Endothelial cell of umbilical vein (primary cell): ENCODE measurements around the gene CNKSR3. TPM values are rescaled to one million over a fixed set of nuclear protein-coding genes. Genes with fewer than 3 reads are reported as not detected.

Experiments
- BruUV-seq: library from RNA; stranded (reverse); fragments of 400-500 nt; replicated peaks from 2 replicates; lab custom pipeline; 2021; lab: Mats Ljungman, UMichigan
- CTCF ChIA-PET: fragments of 300-600, 350-600 bp; sonication (Branson Sonifier 250); formaldehyde crosslinking; loops from one replicate; lab custom pipeline; 2021; ENCODE audit warnings: antibody characterized with exemption, inconsistent platforms; lab: Charles Lee
- POLR2A ChIA-PET: fragments of 300-600, 350-600 bp; sonication (Branson Sonifier 250); formaldehyde crosslinking; loops from one replicate; lab custom pipeline; 2021; ENCODE audit warnings: antibody characterized with exemption, inconsistent platforms; lab: Charles Lee
- DNase-seq: peaks from one replicate; pipeline ENCODE4 v3.0.0-alpha.2; 2011; ENCODE audit warnings: low read depth, low spot score
- FAIRE-seq: peaks from 2 replicates; lab custom pipeline; 2011; peaks lifted over from hg19 to GRCh38; lab: Jason Lieb, UNC
- H2AFZ ChIP-seq: 2 replicates; pipeline ENCODE4 v1.6.0; 2012; ENCODE audit warnings: low read depth, low read length, control low read depth, inconsistent platforms
- H3K27ac ChIP-seq: 2 replicates; pipeline ENCODE4 v1.5.1; 2011; ENCODE audit warnings: low read depth, mild to moderate bottlenecking, control low read depth, low read length, moderate library complexity; ENCODE audit not compliant: insufficient read depth
- H3K27me3 ChIP-seq, 2 experiments: 2 replicates each; pipeline versions ENCODE4 v1.6.0 to v1.6.1; 2011; ENCODE audit warnings: low read length in 2 of 2, mixed read lengths in 1 of 2; ENCODE audit not compliant: control insufficient read depth in 2 of 2, insufficient read depth in 2 of 2
- H3K36me3 ChIP-seq, 2 experiments: 2 replicates in 1 of 2; 3 replicates in 1 of 2; pipeline ENCODE4 v1.5.1; 2011; ENCODE audit warnings: low read length in 2 of 2, mild to moderate bottlenecking in 1 of 2, moderate library complexity in 1 of 2; ENCODE audit not compliant: control insufficient read depth in 2 of 2, insufficient read depth in 2 of 2; ENCODE audit errors: extremely low read depth in 1 of 2
- H3K4me1 ChIP-seq: 3 replicates; pipeline ENCODE4 v1.5.1; 2011; ENCODE audit warnings: mild to moderate bottlenecking, low read length; ENCODE audit not compliant: control insufficient read depth, insufficient read depth; ENCODE audit errors: extremely low read depth
- H3K4me2 ChIP-seq: 2 replicates; pipeline ENCODE4 v1.6.1; 2011; ENCODE audit warnings: low read length, control low read depth, mixed read lengths; ENCODE audit not compliant: insufficient read depth
- H3K4me3 ChIP-seq, 3 experiments: fragments of 200-600 bp in 1 of 3; sonication (generic), shearing (Covaris generic) in 1 of 3; replicated peaks in 1 of 3; 2 replicates each; pipeline ENCODE4 v1.5.1; 2011 to 2016; ENCODE audit warnings: control low read depth in 3 of 3, low read length in 3 of 3, mild to moderate bottlenecking in 2 of 3, inconsistent platforms in 1 of 3, low read depth in 1 of 3, moderate library complexity in 1 of 3; ENCODE audit not compliant: insufficient read depth in 1 of 3
- H3K79me2 ChIP-seq: 2 replicates; pipeline ENCODE4 v1.6.0; 2012; ENCODE audit warnings: low read length, inconsistent platforms; ENCODE audit not compliant: control insufficient read depth, insufficient read depth
- H3K9ac ChIP-seq: replicated peaks from 2 replicates; pipeline ENCODE3; 2011; ENCODE audit warnings: low read length, control low read depth; ENCODE audit not compliant: insufficient read depth; ENCODE audit errors: extremely low read depth
- H3K9me1 ChIP-seq: replicated peaks from 3 replicates; pipeline ENCODE4 v1.6.0; 2011; ENCODE audit warnings: mild to moderate bottlenecking, low read length; ENCODE audit not compliant: control insufficient read depth, insufficient read depth; ENCODE audit errors: extremely low read depth
- H3K9me3 ChIP-seq: replicated peaks from 2 replicates; pipeline ENCODE4 v1.5.1; 2012; ENCODE audit warnings: low read length, inconsistent platforms; ENCODE audit not compliant: control insufficient read depth, insufficient read depth
- H4K20me1 ChIP-seq: replicated peaks from 2 replicates; pipeline ENCODE3; 2011; ENCODE audit warnings: mild to moderate bottlenecking, low read length; ENCODE audit not compliant: control insufficient read depth, insufficient read depth; ENCODE audit errors: extremely low read depth
- CTCF ChIP-seq, 2 donors: IDR thresholded peaks; 1 replicate in 1 of 2; 2 replicates in 1 of 2; pipeline ENCODE4 v1.5.1; 2011; ENCODE audit warnings: low read length in 2 of 2, mild to moderate bottlenecking in 2 of 2, moderate library complexity in 2 of 2, control low read depth in 1 of 2, inconsistent platforms in 1 of 2, low read depth in 1 of 2; ENCODE audit not compliant: insufficient read depth in 1 of 2; ENCODE audit errors: extremely low read depth in 1 of 2
- EZH2 ChIP-seq: IDR thresholded peaks from 2 replicates; pipeline ENCODE4 v1.6.1; 2012; ENCODE audit warnings: borderline replicate concordance, low read depth, mild to moderate bottlenecking, moderate library complexity, low read length, inconsistent platforms; ENCODE audit not compliant: severe bottlenecking
- FOS ChIP-seq: IDR thresholded peaks from 2 replicates; pipeline ENCODE4 v1.6.1; 2011; ENCODE audit warnings: mild to moderate bottlenecking, low read length, moderate library complexity, borderline replicate concordance; ENCODE audit not compliant: insufficient read depth
- GATA2 ChIP-seq: IDR thresholded peaks from 2 replicates; pipeline ENCODE4 v1.7.0; 2011; ENCODE audit warnings: low read depth, mild to moderate bottlenecking, moderate library complexity, mixed read lengths, low read length; ENCODE audit not compliant: insufficient read length, insufficient read depth
- JUN ChIP-seq: IDR thresholded peaks from 2 replicates; pipeline ENCODE4 v1.6.1; 2011; ENCODE audit warnings: borderline replicate concordance, low read depth; ENCODE audit not compliant: insufficient read length, insufficient read depth
- MYC ChIP-seq: IDR thresholded peaks from one replicate; pipeline ENCODE4 v1.6.1; 2011; ENCODE audit warnings: mild to moderate bottlenecking, low read depth, low read length
- POLR2A ChIP-seq: IDR thresholded peaks from 2 replicates; pipeline ENCODE4 v1.6.1; 2012; ENCODE audit warnings: low read depth, mild to moderate bottlenecking, control low read depth, low read length
- POLR2AphosphoS5 ChIP-seq: IDR thresholded peaks from 2 replicates; pipeline ENCODE4 v1.6.1; 2012; ENCODE audit warnings: low read depth, mild to moderate bottlenecking, control low read depth, low read length, moderate library complexity; ENCODE audit not compliant: insufficient read depth
- dilution Hi-C: fragments of 300-500 bp; cut with MboI; formaldehyde crosslinking; loops from one replicate; pipeline ENCODE4 v1.15.0; 2019; ENCODE audit warnings: low sequenced_read_pairs; ENCODE audit not compliant: extremely low pct_ligation_motif_present
- intact Hi-C: fragments of 100-400 bp; cut with micrococcal nuclease; formaldehyde crosslinking; loops from one replicate; pipeline ENCODE4 v1.10.0; 2022
- polyA plus RNA-seq, 4 experiments: library from polyadenylated mRNA; depleted of rRNA in 3 of 4; stranded (reverse) in 3 of 4; unstranded in 1 of 4; fragments of >200 nt; gene quantifications; 2 replicates each; pipeline versions ENCODE4 v1.2.1 to v1.2.3, GENCODE V29; 2011 to 2012; ENCODE audit warnings: missing spikeins in 1 of 4
- total RNA-seq: library from RNA; stranded (reverse); gene quantifications from 2 replicates; pipeline ENCODE4 v1.2.3, GENCODE V29; 2021
- TF ChIP-seq, protein P1 (sequence below): IDR thresholded peaks from 2 replicates; pipeline ENCODE4 v1.6.1; 2011; ENCODE audit not compliant: insufficient read depth, insufficient read length

CNKSR3 gene
- total and polyA plus RNA-seq, 2 donors (not counting 3 experiments of a cell fraction or from before 2014, with no cell fraction given), result 2.3 to 15.6 TPM

- peaks cover 0 to 2% of the 10 kb centered on the region in 2 experiments for H3K27me3 ChIP-seq
- H3K4me1 ChIP-seq, result no peaks in the 10 kb centered on the region
- H3K9me3 ChIP-seq, result no peaks in the 10 kb centered on the region
- ChIA-PET CTCF (interaction anchor here (1.0 to 1.5 kb wide), 4 partner anchors 10 to 138 kb away, joined by 3 to 6 read pairs (median 4); no protein-coding TSS in a partner anchor), POLR2A (no interaction called here)
- DNase-seq (no peak), FAIRE-seq (no peak)
- no peak overlapping the region for H3K27ac ChIP-seq
- dilution Hi-C loops (no loop called here), intact Hi-C loops (no loop called here)
- no TSS peak for BruUV-seq
- no peaks in the 10 kb centered on the region for H3K36me3 ChIP-seq
- no peak overlapping the region for H3K4me2 ChIP-seq
- no peak overlapping the region for H3K9ac ChIP-seq
- no peaks in the 10 kb centered on the region for H4K20me1 ChIP-seq
- H2AFZ ChIP-seq, result no peak overlapping the region
- TF ChIP-seq GATA2 (no peak), POLR2A (no peak), EZH2 (no peak), FOS (no peak), MYC (no peak), POLR2AphosphoS5 (no peak), JUN (no peak), CTCF (IDR thresholded peaks at IDR 0.05; ENCODE audit: extremely low read depth in 1 of 2, insufficient read depth in 1 of 2, low read depth in 1 of 2, low read length in 2 of 2) (no peak)
- TF ChIP-seq, protein P1, sequence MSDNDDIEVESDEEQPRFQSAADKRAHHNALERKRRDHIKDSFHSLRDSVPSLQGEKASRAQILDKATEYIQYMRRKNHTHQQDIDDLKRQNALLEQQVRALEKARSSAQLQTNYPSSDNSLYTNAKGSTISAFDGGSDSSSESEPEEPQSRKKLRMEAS, result no peak
- H3K4me3 ChIP-seq, result no peak overlapping the region
- no peaks in the 10 kb centered on the region for H3K79me2 ChIP-seq
- no peaks in the 10 kb centered on the region for H3K9me1 ChIP-seq
Observed at GRCh38 chr6:154537511-154538325, 27.2 kb upstream of the CNKSR3 start.
